Endothelial cell of umbilical vein (primary cell): Measurements from ENCODE around the gene UNC93B1. TPM values are rescaled to one million over a fixed set of nuclear protein-coding genes. Genes with fewer than 3 reads are reported as not detected.

Source experiments
- BruUV-seq: library from RNA; stranded (reverse); fragments of 400-500 nt; replicated peaks from 2 replicates; lab custom pipeline; 2021; lab: Mats Ljungman, UMichigan
- CTCF ChIA-PET: fragments of 300-600, 350-600 bp; sonication (Branson Sonifier 250); formaldehyde crosslinking; loops from one replicate; lab custom pipeline; 2021; ENCODE audit warnings: antibody characterized with exemption, inconsistent platforms; lab: Charles Lee
- POLR2A ChIA-PET: fragments of 300-600, 350-600 bp; sonication (Branson Sonifier 250); formaldehyde crosslinking; loops from one replicate; lab custom pipeline; 2021; ENCODE audit warnings: antibody characterized with exemption, inconsistent platforms; lab: Charles Lee
- DNase-seq: peaks from one replicate; pipeline ENCODE4 v3.0.0-alpha.2; 2011; ENCODE audit warnings: low read depth, low spot score
- FAIRE-seq: peaks from 2 replicates; lab custom pipeline; 2011; peaks lifted over from hg19 to GRCh38; lab: Jason Lieb, UNC
- H2AFZ ChIP-seq: 2 replicates; pipeline ENCODE4 v1.6.0; 2012; ENCODE audit warnings: low read depth, low read length, control low read depth, inconsistent platforms
- H3K27ac ChIP-seq: 2 replicates; pipeline ENCODE4 v1.5.1; 2011; ENCODE audit warnings: low read depth, mild to moderate bottlenecking, control low read depth, low read length, moderate library complexity; ENCODE audit not compliant: insufficient read depth
- H3K27me3 ChIP-seq, 2 experiments: 2 replicates each; pipeline versions ENCODE4 v1.6.0 to v1.6.1; 2011; ENCODE audit warnings: low read length in 2 of 2, mixed read lengths in 1 of 2; ENCODE audit not compliant: control insufficient read depth in 2 of 2, insufficient read depth in 2 of 2
- H3K36me3 ChIP-seq, 2 experiments: 2 replicates in 1 of 2; 3 replicates in 1 of 2; pipeline ENCODE4 v1.5.1; 2011; ENCODE audit warnings: low read length in 2 of 2, mild to moderate bottlenecking in 1 of 2, moderate library complexity in 1 of 2; ENCODE audit not compliant: control insufficient read depth in 2 of 2, insufficient read depth in 2 of 2; ENCODE audit errors: extremely low read depth in 1 of 2
- H3K4me1 ChIP-seq: 3 replicates; pipeline ENCODE4 v1.5.1; 2011; ENCODE audit warnings: mild to moderate bottlenecking, low read length; ENCODE audit not compliant: control insufficient read depth, insufficient read depth; ENCODE audit errors: extremely low read depth
- H3K4me2 ChIP-seq: 2 replicates; pipeline ENCODE4 v1.6.1; 2011; ENCODE audit warnings: low read length, control low read depth, mixed read lengths; ENCODE audit not compliant: insufficient read depth
- H3K4me3 ChIP-seq, 3 experiments: fragments of 200-600 bp in 1 of 3; sonication (generic), shearing (Covaris generic) in 1 of 3; replicated peaks in 1 of 3; 2 replicates each; pipeline ENCODE4 v1.5.1; 2011 to 2016; ENCODE audit warnings: control low read depth in 3 of 3, low read length in 3 of 3, mild to moderate bottlenecking in 2 of 3, inconsistent platforms in 1 of 3, low read depth in 1 of 3, moderate library complexity in 1 of 3; ENCODE audit not compliant: insufficient read depth in 1 of 3
- H3K79me2 ChIP-seq: 2 replicates; pipeline ENCODE4 v1.6.0; 2012; ENCODE audit warnings: low read length, inconsistent platforms; ENCODE audit not compliant: control insufficient read depth, insufficient read depth
- H3K9ac ChIP-seq: replicated peaks from 2 replicates; pipeline ENCODE3; 2011; ENCODE audit warnings: low read length, control low read depth; ENCODE audit not compliant: insufficient read depth; ENCODE audit errors: extremely low read depth
- H3K9me1 ChIP-seq: replicated peaks from 3 replicates; pipeline ENCODE4 v1.6.0; 2011; ENCODE audit warnings: mild to moderate bottlenecking, low read length; ENCODE audit not compliant: control insufficient read depth, insufficient read depth; ENCODE audit errors: extremely low read depth
- H3K9me3 ChIP-seq: replicated peaks from 2 replicates; pipeline ENCODE4 v1.5.1; 2012; ENCODE audit warnings: low read length, inconsistent platforms; ENCODE audit not compliant: control insufficient read depth, insufficient read depth
- H4K20me1 ChIP-seq: replicated peaks from 2 replicates; pipeline ENCODE3; 2011; ENCODE audit warnings: mild to moderate bottlenecking, low read length; ENCODE audit not compliant: control insufficient read depth, insufficient read depth; ENCODE audit errors: extremely low read depth
- FOS ChIP-seq: IDR thresholded peaks from 2 replicates; pipeline ENCODE4 v1.6.1; 2011; ENCODE audit warnings: mild to moderate bottlenecking, low read length, moderate library complexity, borderline replicate concordance; ENCODE audit not compliant: insufficient read depth
- GATA2 ChIP-seq: IDR thresholded peaks from 2 replicates; pipeline ENCODE4 v1.7.0; 2011; ENCODE audit warnings: low read depth, mild to moderate bottlenecking, moderate library complexity, mixed read lengths, low read length; ENCODE audit not compliant: insufficient read length, insufficient read depth
- JUN ChIP-seq: IDR thresholded peaks from 2 replicates; pipeline ENCODE4 v1.6.1; 2011; ENCODE audit warnings: borderline replicate concordance, low read depth; ENCODE audit not compliant: insufficient read length, insufficient read depth
- MYC ChIP-seq: IDR thresholded peaks from one replicate; pipeline ENCODE4 v1.6.1; 2011; ENCODE audit warnings: mild to moderate bottlenecking, low read depth, low read length
- POLR2A ChIP-seq: IDR thresholded peaks from 2 replicates; pipeline ENCODE4 v1.6.1; 2012; ENCODE audit warnings: low read depth, mild to moderate bottlenecking, control low read depth, low read length
- POLR2AphosphoS5 ChIP-seq: IDR thresholded peaks from 2 replicates; pipeline ENCODE4 v1.6.1; 2012; ENCODE audit warnings: low read depth, mild to moderate bottlenecking, control low read depth, low read length, moderate library complexity; ENCODE audit not compliant: insufficient read depth
- dilution Hi-C: fragments of 300-500 bp; cut with MboI; formaldehyde crosslinking; loops from one replicate; pipeline ENCODE4 v1.15.0; 2019; ENCODE audit warnings: low sequenced_read_pairs; ENCODE audit not compliant: extremely low pct_ligation_motif_present
- intact Hi-C: fragments of 100-400 bp; cut with micrococcal nuclease; formaldehyde crosslinking; loops from one replicate; pipeline ENCODE4 v1.10.0; 2022
- polyA plus RNA-seq, 4 experiments: library from polyadenylated mRNA; depleted of rRNA in 3 of 4; stranded (reverse) in 3 of 4; unstranded in 1 of 4; fragments of >200 nt; gene quantifications; 2 replicates each; pipeline versions ENCODE4 v1.2.1 to v1.2.3, GENCODE V29; 2011 to 2012; ENCODE audit warnings: missing spikeins in 1 of 4
- total RNA-seq: library from RNA; stranded (reverse); gene quantifications from 2 replicates; pipeline ENCODE4 v1.2.3, GENCODE V29; 2021
- TF ChIP-seq, protein P1 (sequence below), 2 donors: IDR thresholded peaks; 1 replicate in 1 of 2; 2 replicates in 1 of 2; pipeline ENCODE4 v1.5.1; 2011; ENCODE audit warnings: low read length in 2 of 2, mild to moderate bottlenecking in 2 of 2, moderate library complexity in 2 of 2, control low read depth in 1 of 2, inconsistent platforms in 1 of 2, low read depth in 1 of 2; ENCODE audit not compliant: insufficient read depth in 1 of 2; ENCODE audit errors: extremely low read depth in 1 of 2
- TF ChIP-seq, protein P2 (sequence below): IDR thresholded peaks from 2 replicates; pipeline ENCODE4 v1.6.1; 2011; ENCODE audit not compliant: insufficient read depth, insufficient read length

Gene UNC93B1
- total and polyA plus RNA-seq, 2 donors (not counting 3 experiments of a cell fraction or from before 2014, with no cell fraction given): 10.6 to 18.9 TPM

DNA sequence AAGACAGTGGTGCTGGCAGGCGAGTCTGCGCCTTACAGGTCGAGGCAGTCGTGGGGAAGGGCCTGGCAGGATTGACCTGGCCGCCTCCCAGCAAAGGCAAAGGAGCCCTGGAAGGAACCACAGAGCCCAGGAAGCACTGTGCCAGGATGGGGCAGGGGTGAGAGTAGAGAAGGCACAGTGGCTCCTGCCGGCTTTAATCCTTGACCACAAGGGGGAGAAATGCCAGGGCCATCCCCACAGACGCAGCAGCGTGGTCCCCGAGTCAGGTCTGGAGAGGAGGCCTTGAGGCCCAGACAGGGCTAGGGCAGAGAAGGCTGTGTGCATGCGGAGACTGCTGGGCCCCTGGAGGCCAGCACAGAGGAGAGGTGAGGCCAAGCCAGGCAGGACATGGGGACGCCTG, 16.7 kb upstream of the UNC93B1 start:
- Histone ChIP-seq H3K9me3 (no peaks in the 10 kb centered on the region), H3K4me1 (no peaks in the 10 kb centered on the region), H4K20me1 (no peaks in the 10 kb centered on the region), H2AFZ (no peak overlapping the region), H3K9me1 (no peaks in the 10 kb centered on the region), H3K4me3 (no peak overlapping the region), H3K27ac (no peak overlapping the region), H3K4me2 (no peak overlapping the region), H3K79me2 (no peaks in the 10 kb centered on the region), H3K36me3 (no peaks in the 10 kb centered on the region), H3K27me3 (no peaks in the 10 kb centered on the region), H3K9ac (no peak overlapping the region)
- TF ChIP-seq, protein P1, sequence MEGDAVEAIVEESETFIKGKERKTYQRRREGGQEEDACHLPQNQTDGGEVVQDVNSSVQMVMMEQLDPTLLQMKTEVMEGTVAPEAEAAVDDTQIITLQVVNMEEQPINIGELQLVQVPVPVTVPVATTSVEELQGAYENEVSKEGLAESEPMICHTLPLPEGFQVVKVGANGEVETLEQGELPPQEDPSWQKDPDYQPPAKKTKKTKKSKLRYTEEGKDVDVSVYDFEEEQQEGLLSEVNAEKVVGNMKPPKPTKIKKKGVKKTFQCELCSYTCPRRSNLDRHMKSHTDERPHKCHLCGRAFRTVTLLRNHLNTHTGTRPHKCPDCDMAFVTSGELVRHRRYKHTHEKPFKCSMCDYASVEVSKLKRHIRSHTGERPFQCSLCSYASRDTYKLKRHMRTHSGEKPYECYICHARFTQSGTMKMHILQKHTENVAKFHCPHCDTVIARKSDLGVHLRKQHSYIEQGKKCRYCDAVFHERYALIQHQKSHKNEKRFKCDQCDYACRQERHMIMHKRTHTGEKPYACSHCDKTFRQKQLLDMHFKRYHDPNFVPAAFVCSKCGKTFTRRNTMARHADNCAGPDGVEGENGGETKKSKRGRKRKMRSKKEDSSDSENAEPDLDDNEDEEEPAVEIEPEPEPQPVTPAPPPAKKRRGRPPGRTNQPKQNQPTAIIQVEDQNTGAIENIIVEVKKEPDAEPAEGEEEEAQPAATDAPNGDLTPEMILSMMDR (IDR thresholded peaks at IDR 0.05; ENCODE audit: extremely low read depth in 1 of 2, insufficient read depth in 1 of 2, low read depth in 1 of 2, low read length in 2 of 2): peak; percentile 28 to 59
- TF ChIP-seq POLR2AphosphoS5 (no peak), MYC (no peak)
- DNase-seq (peak; percentile 28), FAIRE-seq (peak; percentile 59)
- dilution Hi-C loops (no loop called here), intact Hi-C loops (no loop called here)
- ChIA-PET CTCF (interaction anchor here (1.1 kb wide), 1 partner anchor 10 kb away, joined by 3 read pairs; no protein-coding TSS in a partner anchor), POLR2A (no interaction called here)
- BruUV-seq: no TSS peak

DNA sequence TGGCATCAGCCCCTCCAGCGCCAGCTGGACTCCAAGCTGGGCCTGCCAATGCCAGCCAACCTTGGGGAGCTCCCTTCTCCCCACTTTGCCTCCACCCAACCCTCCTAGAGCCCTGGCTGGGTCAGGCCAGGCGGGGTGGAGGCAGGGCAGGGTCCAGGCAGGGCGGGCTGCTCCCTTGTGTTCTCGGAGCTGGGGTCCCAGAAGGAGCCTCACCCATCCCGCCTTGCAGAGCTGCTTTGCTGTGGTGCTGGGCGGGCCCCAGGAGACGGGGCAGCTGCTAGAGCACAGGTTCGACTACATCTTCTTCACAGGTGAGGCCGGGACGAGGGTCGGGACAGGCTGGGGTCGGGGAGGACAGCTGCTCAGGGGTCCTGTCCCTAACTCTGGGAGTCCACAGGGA, 15.6 kb upstream of the UNC93B1 start:
- Histone ChIP-seq H2AFZ (no peak overlapping the region), H3K4me2 (no peak overlapping the region), H4K20me1 (no peaks in the 10 kb centered on the region), H3K4me1 (peaks cover 4% of the 10 kb centered on the region), H3K9ac (no peak overlapping the region), H3K27me3 (no peaks in the 10 kb centered on the region), H3K27ac (no peak overlapping the region), H3K9me1 (no peaks in the 10 kb centered on the region), H3K4me3 (no peak overlapping the region), H3K36me3 (no peaks in the 10 kb centered on the region), H3K9me3 (no peaks in the 10 kb centered on the region), H3K79me2 (no peaks in the 10 kb centered on the region)
- intact Hi-C loops: no loop called here
- POLR2A ChIA-PET: no interaction called here
- no TSS peak for BruUV-seq
- TF ChIP-seq FOS (no peak), MYC (no peak), GATA2 (no peak), POLR2AphosphoS5 (no peak), JUN (no peak), POLR2A (no peak)
- TF ChIP-seq, protein P1 (IDR thresholded peaks at IDR 0.05; ENCODE audit: extremely low read depth in 1 of 2, insufficient read depth in 1 of 2, low read depth in 1 of 2, low read length in 2 of 2): no peak
- TF ChIP-seq, protein P2, sequence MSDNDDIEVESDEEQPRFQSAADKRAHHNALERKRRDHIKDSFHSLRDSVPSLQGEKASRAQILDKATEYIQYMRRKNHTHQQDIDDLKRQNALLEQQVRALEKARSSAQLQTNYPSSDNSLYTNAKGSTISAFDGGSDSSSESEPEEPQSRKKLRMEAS: no peak
- DNase-seq: no peak
- CTCF ChIA-PET: interaction anchor here (0.6 kb wide), 1 partner anchor 649 kb away, joined by 3 read pairs; no protein-coding TSS in a partner anchor
- dilution Hi-C loops: no loop called here
- no peak for FAIRE-seq
